Esophagus mucosa (tissue), 1 donor: ENCODE measurements around the gene ARHGAP20. TPM values are rescaled to one million over a fixed set of nuclear protein-coding genes. Genes with fewer than 3 reads are reported as not detected.

Experiments used
- ATAC-seq: fragments of 200-7000 bp; cut with Tn5 transposase; one replicate; pipeline ENCODE4 v1.9.1; 2020
- total RNA-seq: library from RNA; stranded (reverse); gene quantifications from one replicate; pipeline ENCODE4 v1.2.4, GENCODE V29; 2023
- donor health status: DM: yes; HTN: yes; CAD: no.

ARHGAP20 gene
- total RNA-seq, 1 donor from 2014 or later, result 2.6 TPM

DNA sequence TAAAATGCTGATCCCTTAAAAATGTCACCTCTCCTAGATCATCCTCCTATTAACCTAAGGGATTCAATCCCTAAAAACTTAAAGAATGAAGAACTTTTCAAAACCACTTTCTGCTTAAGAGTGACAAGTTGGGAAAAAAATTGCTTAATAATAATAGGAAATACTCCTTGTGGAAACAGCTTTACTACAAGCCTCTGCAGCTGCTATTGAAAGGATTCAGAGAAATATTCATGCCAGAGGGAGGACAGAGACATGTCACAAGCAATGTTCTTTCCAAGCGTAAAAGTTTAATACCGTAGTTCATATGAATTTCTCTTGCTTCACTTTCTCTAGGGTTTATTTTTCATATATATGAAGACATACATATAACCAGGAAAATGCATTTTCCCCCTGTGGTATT lies 98.2 kb downstream of the ARHGAP20 start:
- no peak for ATAC-seq

DNA sequence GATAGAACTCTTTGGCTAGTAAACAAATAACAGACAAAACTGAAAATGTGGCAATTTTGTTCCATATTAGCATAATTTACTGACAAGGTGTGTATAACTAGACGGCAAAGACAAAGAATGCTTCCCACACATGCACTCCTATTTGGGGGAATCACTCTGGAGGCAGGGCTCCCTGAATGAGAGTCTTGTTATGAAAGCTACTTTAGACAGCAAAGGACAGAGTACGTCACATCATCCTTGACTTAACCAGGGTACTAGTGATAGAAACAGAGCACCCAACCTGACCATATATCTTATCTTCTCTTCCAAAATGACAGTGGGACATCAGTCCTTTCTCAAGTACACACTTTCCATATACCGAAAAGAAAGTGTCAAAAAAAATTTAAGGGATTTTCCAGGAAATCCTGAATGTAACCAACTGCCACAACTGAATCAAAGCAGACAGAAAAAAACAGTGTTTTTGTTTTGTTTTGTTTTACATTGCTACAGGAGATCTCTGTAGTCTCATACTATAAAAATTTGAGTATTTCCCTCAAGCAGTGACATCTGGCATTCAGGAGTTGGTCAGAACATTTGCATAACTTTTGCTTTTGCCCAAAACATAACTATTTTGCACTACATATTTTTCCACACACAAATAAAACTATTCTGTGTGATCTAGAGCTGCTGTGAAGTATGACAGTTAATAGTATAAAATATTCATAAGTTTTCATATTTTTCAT lies 98.9 kb downstream of the ARHGAP20 start:
- no peak for ATAC-seq

DNA sequence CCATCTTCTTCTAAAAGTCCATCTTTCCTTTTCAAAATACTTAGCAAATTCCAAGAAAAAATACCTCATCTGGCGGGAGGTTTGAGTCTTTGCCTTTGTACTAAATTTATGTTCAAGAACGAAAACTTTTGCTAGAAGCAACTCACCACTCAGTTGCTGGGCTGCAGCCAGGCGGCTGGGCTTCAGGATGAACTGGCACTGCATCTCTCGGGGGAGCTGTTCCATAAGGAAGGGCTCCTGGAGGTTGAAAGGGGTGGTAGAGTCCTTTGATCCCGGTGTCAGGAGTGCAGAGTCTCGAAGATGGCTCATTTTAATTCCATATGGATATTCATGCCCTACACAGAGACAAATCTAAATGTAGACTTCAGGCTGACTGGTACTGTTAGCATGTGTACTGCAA lies 105.8 kb downstream of the ARHGAP20 start:
- ATAC-seq, result no peak

DNA sequence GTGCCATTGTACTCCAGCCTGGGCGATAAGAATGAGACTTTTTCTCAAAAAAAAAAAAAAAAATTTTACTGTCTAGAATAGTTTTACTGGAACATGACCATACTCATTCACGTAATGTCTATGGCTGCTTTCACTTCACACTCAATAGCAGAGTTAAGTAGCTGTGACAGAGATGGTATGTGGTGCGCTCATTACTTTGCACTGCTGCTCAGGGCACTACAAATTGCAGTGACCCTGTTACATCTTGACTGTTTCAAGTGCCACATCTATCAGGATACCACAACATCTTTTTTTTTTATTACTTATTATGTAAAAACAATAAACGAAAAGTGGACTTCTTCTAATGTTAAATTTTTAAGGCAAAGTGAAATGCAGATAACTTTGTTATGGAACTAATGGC lies 110.3 kb downstream of the ARHGAP20 start:
- ATAC-seq, result no peak

DNA sequence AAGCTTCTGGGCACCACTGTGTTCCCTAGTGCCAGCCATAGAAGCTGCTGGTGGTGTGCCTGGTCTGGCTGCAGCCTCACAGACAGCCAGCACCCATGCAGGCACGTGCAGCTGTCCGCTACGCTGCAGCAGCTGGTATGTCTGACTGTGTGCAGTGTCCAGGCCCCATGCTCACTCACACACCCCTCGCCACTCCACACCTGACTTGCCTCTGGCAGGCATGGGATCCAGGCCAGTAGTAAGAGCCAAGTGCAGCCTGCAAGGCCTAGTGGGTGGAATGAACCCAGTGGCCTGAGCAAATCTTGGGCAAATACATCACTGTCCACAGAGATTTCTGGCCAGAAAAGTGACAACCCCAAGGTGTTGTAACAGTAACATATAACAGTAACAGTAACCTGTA lies 111.9 kb downstream of the ARHGAP20 start:
- no peak for ATAC-seq

DNA sequence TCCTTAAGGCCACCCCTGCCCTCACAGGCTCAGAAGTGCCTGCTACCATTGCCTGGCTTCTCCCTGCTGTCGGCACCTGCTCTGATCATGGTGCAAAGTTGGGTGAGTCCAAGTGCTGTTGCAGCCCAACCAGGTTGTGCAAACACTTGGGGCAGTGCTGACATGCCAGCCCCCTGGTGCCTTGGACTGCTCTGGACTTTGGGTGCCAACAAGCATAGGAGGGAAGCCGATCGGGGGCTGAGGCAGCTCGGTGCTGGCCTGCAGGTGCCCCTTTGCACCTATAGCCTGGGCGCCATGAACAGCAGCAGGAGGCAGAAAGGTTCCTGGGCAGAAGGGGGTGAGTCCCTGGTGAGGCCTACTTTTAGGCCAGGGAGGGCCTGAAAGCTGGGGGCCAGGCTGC lies 113.0 kb downstream of the ARHGAP20 start:
- no peak for ATAC-seq

DNA sequence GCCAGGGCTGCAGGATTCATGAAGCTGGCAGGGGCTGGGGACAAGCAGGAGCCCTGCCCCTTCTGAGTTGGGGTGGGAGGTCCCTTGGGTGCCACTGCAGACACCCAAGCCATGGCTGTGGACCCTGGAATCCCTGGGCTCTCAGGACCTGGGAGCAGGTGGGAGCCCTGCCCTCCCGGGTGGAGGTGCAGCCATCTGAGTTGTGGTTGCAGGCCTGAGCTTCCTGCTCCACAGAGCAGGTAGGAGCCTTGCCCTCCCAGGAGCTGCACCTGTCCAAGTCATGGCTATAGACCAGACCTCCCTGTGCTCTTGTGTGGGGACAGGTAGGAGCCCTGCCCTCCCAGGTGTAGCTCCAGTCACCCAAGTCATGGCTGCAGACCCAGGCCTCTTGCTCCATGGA lies 113.5 kb downstream of the ARHGAP20 start:
- ATAC-seq, result no peak

DNA sequence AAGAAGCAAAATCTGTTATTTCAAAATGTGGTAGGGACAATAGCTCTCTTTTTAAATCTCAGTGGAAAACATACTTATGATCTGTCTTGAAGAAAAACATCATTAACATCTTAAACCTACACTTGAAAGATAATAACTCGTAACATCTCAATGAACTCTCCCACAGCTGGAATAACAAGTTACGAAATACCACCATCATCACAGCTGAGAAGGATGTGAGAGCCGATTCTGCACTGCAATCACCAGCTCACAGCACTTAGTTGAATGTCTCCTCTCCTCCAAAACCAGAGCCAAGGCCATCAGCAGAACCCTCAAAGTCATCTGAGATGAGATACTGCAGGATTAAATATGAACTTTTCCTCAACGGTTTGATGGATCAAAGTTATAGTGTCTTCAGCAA lies 124.3 kb downstream of the ARHGAP20 start:
- no peak for ATAC-seq

DNA sequence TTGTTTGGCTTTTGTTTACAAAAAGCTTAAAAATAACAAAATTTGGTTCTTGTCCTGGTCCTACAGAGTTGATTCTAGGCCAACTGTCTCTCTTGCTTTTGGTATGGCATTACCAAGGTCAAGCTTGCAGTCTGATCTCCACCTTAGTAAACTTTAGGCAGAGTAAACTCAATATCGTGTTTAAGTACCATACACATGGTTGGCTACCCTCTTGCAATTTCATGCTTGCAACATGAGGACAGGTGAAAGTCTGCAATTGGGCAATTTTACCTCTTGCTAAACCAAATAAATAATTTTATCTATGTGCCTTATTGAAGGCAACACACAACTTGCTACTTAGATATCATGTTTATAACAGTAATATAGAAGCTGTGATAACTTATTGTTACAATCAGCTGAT lies 125.1 kb downstream of the ARHGAP20 start:
- ATAC-seq, result no peak

DNA sequence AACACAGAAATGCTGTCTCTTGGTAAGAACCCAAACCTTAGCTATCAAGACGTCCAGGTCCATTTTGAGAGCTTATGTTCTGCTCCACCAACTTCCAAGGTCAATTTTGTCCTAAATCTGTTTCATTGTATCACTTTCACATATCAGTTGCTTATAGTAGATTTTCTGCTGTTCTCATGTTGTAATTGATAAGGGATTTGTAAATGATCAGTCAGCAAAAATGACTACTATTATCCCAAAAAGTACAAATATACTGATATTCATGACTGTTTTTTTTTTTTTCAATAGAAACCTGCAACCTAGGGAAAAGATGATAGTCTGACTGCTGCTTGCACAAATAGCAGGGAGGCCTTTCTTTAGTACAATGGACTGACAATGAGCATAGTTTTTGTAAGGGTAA lies 128.1 kb downstream of the ARHGAP20 start:
- ATAC-seq, result no peak

DNA sequence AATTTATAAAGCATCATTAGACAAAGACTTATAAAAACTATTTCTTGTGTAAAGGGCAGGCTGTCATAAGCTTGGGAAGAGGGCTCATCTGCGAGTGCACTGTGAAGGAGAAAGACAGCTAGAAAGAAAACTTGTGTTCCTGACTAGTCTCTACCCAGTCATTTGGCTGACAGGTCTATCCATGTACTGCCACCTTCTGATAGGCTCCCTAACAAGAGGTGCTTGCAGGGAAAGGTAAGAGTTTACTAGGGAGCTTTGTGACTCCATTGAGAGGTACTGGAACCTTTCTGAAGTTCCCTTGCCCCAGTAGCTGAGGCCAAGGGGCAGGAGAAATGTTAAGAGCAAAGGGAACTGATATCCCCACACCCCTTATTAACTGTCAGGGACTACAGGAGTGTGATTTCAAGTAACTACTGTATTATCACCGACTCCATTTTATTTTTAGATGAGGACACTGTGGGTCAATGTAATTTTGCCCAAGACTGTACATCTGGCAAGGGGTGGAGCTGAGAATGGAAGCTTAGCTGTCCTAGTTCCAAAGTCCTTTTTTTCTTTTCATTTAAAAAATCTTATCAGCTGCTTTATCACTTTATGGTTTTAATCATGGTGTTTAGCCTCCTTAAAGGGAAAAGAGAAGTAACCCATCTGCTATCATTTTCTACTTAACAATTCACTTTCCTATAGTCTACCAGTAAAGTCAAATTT lies 129.4 kb downstream of the ARHGAP20 start:
- ATAC-seq, result no peak

DNA sequence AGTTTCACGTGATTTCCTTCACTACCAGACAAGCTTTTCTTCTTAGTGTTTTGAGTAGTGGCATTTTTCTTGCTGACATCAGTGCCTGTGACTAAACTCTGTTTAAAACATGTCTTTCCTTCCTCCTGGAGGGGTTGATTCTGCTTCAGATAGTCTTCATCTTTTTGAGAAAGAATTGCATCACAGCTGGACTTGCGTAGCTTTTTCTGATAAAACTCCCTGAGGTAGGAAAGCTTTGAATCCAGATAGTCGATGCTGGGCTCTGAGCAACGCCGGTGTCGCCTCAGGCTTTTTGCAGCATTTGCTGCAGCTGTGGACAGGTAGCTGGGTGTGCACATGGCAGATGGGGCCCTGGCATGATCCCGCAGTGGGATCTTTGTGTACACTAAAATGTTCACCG lies 131.7 kb downstream of the ARHGAP20 start:
- no peak for ATAC-seq

DNA sequence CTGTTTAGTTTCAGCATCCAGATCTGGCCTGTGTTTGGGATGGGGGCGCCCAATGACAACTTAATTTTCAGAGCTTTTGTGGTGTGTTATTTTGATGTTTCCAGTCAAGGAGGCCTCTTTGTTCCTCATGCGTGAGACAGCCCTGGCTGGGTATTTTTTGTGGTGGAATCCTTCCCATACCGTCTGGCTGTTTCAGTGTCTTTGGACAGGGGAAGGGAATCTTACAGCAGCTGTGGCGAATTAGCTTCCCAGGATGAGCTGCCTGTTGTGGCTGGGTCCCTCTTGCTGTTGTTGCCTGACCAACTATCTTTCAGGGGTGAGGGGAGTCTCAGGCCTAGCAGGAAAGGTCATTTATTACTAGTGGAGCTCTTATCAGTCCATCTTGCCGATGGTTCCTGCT lies 138.8 kb downstream of the ARHGAP20 start:
- no peak for ATAC-seq

DNA sequence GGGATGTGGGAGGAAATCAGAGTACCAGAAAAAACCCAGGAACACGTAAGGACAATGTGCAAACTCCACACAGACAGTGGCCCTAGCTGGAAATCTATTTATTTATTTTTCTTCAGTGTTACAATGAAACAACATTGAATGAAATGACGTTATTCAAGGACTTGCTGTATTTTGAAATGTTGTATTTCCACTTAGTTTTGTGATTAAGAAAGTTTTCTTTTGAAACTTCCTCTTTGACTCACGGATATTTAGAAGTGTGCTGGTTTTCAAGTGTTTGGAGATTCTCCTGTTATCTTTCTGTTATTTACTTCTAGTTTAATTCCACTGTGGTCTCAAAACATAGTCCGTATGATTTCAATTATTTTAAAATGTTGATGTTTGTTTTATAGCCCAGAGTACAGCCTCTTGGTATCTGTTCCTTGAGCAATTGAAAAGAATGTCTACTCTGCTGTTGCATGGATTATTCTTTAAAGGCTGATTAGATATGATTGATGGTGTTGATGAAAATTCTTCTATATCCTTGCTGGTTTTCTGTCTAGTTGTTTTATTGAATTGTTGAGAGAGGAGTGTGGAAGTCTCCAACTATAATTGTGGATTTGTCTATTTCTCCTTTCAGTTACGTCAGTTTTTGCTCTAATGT lies 141.0 kb downstream of the ARHGAP20 start:
- no peak for ATAC-seq

DNA sequence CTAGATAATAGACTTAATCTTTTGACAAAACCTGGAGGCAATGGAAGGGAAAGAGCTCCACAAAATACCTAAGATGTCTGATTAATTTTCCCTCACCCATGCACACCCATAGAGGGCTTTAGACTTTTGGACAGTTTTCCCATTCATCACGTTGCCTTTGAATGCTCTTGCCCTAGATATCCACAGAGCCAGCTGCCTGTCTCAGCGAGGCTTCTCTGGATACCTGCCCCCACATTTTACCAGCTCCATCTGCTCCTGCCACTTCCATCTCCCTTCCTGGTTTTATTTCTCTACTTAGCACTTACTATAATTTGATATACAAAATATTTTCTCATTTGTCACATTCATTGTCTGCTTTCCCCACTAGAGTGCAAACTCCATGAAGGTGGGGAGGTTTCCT lies 145.7 kb downstream of the ARHGAP20 start:
- no peak for ATAC-seq

DNA sequence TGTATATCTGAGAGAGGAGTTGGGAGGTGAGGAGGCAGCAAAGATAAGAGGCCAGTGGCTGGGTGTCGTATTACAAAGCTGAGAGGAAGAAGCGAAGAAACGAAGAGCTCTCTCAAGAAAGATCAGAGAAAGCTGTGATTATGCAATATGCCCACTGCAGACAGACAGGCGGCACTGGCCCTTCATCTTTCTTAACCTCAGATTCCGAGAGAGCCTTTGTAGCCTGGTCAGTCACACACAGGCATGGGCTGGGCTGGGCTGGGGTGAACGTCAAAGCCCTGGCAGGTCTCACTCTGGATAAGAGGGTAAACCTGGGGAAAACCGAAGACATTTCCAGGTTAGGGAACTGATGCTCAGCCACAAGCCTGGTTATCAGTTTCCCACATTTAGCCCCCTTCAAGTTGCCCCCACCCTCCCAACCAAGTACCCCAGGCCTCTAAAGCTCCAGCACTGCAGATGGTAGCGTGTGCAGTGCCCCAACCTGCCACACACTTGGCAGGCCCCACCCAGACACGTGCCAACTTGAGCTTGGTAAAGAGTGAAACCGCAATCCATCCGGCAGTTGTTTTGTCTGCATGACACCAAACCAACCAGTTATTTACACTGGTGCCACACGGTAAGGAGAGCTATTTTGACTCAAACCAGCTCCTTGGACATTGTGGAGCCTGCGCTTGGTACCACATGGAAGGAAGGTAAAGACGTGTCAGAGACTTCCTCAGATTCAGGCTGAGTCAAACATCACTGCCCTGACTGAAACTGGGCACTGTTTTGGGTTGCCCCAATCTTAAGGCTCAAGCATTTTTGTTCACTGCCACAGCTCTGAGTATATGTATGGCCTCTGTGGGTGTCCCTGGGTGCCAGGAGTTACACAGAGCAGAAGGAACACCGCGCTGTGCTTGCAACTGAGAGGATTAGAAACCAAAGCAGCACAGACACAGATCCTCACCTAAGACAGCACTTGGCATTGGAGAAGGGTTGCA lies 146.6 kb downstream of the ARHGAP20 start:
- peak; percentile 77 for ATAC-seq

DNA sequence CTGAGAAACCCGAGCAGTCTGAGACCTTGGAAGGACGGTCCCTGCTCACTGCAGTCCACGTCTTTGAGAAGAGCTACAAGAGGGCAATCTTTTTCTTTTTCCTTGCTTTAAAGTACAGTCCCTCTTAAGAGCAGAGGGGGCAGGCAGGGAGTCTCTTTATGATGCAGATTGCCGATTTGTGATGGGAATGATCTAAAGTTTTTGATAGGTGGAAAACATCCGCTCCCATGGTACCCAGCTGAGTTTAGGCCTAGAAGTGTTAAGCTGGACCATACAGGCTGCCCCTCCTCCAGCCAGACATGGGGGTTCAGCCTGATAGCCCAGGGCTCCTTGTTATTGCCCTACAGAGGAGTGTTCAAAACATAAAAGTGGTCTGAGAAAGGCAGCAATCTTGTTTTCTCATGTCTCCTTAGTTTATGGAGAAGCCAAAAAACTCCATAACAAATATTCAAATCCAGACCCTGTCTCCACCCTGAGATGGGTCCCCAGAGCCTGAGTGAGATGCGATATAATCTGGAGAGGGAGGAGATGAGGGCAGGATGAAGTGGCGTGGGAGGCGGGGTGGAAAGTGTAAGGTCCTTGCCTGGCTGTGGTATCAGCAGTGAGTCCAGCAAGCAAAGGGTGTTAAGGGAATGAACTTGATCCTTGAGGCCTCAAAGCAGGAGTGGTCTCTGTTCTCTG lies 147.4 kb downstream of the ARHGAP20 start:
- no peak for ATAC-seq

DNA sequence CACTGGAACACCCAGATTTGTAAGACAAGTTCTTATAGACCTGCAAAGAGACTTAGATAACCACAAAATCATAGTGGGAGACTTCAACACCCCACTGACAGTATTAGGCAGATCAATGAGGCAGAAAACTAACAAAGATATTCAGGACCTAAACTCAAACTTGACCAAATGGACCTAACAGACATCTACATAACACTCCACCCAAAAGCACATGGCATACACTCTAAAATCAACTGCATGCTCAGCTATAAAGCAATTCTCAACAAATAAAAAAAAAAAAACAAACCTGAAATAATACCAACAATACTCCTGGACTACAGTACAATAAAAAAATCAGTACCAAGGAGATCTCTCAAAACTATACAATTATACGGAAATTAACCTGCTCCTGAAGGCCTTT lies 167.5 kb downstream of the ARHGAP20 start:
- ATAC-seq, result no peak

DNA sequence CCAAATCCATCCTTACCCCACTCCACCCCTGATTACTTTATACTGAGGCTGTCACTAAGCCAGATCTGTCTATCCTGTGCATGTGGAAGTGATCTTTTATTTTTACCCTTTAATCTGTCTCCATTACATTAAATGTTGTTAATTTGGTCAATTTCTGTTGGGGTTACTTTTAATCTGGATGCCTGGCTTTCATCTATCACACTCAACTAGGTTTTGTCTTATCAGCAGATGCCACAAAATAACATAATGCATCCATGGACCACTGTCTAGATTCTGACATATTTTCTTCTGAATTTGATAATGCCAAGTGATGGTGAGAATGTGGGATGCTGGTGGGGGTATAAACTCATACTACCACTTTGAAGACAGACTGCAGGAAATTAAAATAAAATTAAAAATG lies 174.1 kb downstream of the ARHGAP20 start:
- ATAC-seq, result no peak

DNA sequence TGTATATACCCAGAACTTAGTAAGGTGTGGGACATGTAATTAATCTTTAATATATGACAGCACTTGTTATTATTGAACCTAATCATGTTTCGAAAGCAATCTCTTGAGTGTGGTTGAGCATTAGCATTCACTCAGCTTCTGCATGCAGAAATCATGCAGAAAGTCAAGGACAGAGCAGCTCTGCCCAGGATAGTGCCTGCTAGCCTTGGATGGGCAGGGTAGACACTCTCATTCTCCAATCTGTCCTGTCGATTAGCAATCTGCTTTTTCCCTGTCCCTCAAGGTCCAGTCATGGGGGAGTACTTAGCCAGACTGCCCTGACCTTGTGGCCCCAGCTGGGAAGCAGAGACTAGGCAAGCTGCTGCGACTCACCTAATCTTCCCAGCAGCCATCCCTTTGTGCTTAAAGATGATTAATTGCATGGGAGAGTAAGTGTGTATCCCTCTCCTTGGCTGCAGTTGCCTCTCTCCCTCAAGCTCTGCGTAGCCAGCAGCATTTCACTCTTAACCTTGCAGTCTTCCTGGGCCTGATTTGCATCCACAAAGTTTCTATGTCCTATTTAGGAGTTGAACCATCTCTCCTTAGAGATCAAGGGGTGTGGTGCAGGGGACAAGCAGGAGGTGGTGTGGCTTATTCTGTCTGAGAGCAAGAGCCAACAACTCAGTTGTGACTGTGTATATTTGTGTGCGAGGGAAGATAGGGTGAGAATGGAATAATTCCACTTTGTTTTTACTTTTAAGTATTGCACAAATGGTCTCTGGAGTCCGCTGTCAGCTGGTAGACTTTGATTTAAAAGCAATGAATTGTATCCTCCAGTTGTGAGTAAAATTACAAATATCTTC lies 181.1 kb downstream of the ARHGAP20 start:
- peak; percentile 45 for ATAC-seq

DNA sequence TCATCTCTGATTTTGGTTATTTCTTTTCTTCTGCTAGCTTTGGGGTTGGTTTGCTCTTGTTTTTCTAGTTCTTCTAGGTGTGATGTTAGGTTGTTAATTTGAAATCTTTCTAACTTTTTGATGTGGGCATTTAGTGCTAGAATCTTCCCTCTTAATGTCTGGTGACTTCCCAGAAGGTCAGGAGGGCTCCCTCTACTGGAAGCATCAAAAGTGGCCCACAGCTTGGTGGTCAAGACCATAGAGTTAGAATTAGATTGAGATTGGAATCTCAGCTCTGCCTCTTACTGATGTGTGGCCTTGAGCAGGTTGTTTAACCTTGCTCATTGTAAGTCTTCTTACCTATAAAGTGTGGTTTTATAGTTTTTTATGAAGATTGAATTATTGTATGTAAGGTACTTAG lies 183.2 kb downstream of the ARHGAP20 start:
- no peak for ATAC-seq
